Neural cell (in vitro differentiated cells): ENCODE results near the gene ABL2. TPM values are rescaled to one million over a fixed set of nuclear protein-coding genes. Genes with fewer than 3 reads are reported as not detected.

Source experiments
- H2AFZ ChIP-seq: fragments of 200-600, 300-800 bp; sonication (generic), shearing (Covaris generic); 2 replicates; pipeline ENCODE4 v1.6.0; 2014; ENCODE audit warnings: low read depth, mild to moderate bottlenecking, antibody characterized with exemption, low read length, moderate library complexity
- H3F3A ChIP-seq: fragments of 200-600 bp; shearing (Covaris generic); 2 replicates; pipeline ENCODE4 v1.6.1; 2016; ENCODE audit warnings: mild to moderate bottlenecking, moderate library complexity, mixed read lengths, antibody characterized with exemption, low read length; ENCODE audit not compliant: insufficient read depth, poor library complexity, severe bottlenecking
- H3K27ac ChIP-seq: fragments of 200-600, 300-800 bp; sonication (generic), shearing (Covaris generic); 2 replicates; pipeline ENCODE4 v1.5.1; 2014; ENCODE audit warnings: mild to moderate bottlenecking, low read length, moderate library complexity
- H3K27me3 ChIP-seq: fragments of 300-800, 200-600 bp; sonication (generic), shearing (Covaris generic); 2 replicates; pipeline ENCODE4 v1.6.0; 2014; ENCODE audit warnings: mild to moderate bottlenecking, low read depth, low read length, moderate library complexity; ENCODE audit not compliant: insufficient read depth
- H3K36me3 ChIP-seq: fragments of 300-800, 200-600 bp; sonication (generic), shearing (Covaris generic); 2 replicates; pipeline ENCODE4 v1.5.1; 2014; ENCODE audit warnings: mild to moderate bottlenecking, antibody characterized with exemption, low read length, moderate library complexity; ENCODE audit not compliant: insufficient read depth
- H3K4me2 ChIP-seq: fragments of 300-800, 200-600 bp; sonication (generic), shearing (Covaris generic); 2 replicates; pipeline ENCODE4 v1.6.0; 2014; ENCODE audit warnings: mild to moderate bottlenecking, low read length
- H3K4me3 ChIP-seq: fragments of 300-800, 200-600 bp; sonication (generic), shearing (Covaris generic); 2 replicates; pipeline ENCODE4 v1.5.1; 2014; ENCODE audit warnings: mild to moderate bottlenecking, low read length, moderate library complexity
- H3K79me2 ChIP-seq: fragments of 200-600 bp; shearing (Covaris generic); replicated peaks from 2 replicates; pipeline ENCODE4 v1.6.0; 2014; ENCODE audit warnings: mild to moderate bottlenecking, low read length, moderate library complexity; ENCODE audit not compliant: insufficient read depth
- H3K9ac ChIP-seq: fragments of 300-800, 200-600 bp; sonication (generic), shearing (Covaris generic); 2 replicates; pipeline ENCODE4 v1.6.1; 2016; ENCODE audit warnings: mild to moderate bottlenecking, low read length, mixed read lengths
- H3K9me2 ChIP-seq: fragments of 200-600 bp; shearing (Covaris generic); 2 replicates; pipeline ENCODE4 v1.6.1; 2016; ENCODE audit warnings: mild to moderate bottlenecking, low read length, mixed read lengths; ENCODE audit not compliant: insufficient read depth
- H3K9me3 ChIP-seq: fragments of 200-600, 300-800 bp; sonication (generic), shearing (Covaris generic); 2 replicates; pipeline ENCODE4 v1.6.1; 2016; ENCODE audit warnings: mild to moderate bottlenecking, mixed run types, low read length, moderate library complexity, mixed read lengths
- H4K20me1 ChIP-seq: fragments of 200-600 bp; shearing (Covaris generic); 2 replicates; pipeline ENCODE4 v1.6.1; 2016; ENCODE audit warnings: mild to moderate bottlenecking, mixed run types; ENCODE audit not compliant: insufficient read depth
- EP300 ChIP-seq: fragments of 450-650 bp; conservative IDR thresholded peaks from 2 replicates; pipeline ENCODE4 v1.6.1; 2014; ENCODE audit warnings: antibody characterized with exemption, mild to moderate bottlenecking, moderate library complexity; ENCODE audit not compliant: poor library complexity, severe bottlenecking
- EZH2 ChIP-seq: fragments of 200-600, 300-800 bp; shearing (Covaris generic), sonication (generic); IDR thresholded peaks from 2 replicates; pipeline ENCODE4 v1.6.1; 2014; ENCODE audit warnings: antibody characterized with exemption, low read length, borderline replicate concordance, mild to moderate bottlenecking; ENCODE audit not compliant: insufficient read depth, poor library complexity, severe bottlenecking
- MXI1 ChIP-seq: fragments of 450-650 bp; conservative IDR thresholded peaks from 2 replicates; pipeline ENCODE4 v1.6.1; 2014; ENCODE audit warnings: antibody characterized with exemption, mild to moderate bottlenecking; ENCODE audit not compliant: poor library complexity, severe bottlenecking
- POLR2AphosphoS5 ChIP-seq: IDR thresholded peaks from 2 replicates; pipeline ENCODE4 v1.6.1; 2012
- RAD21 ChIP-seq: fragments of 450-650 bp; conservative IDR thresholded peaks from 2 replicates; pipeline ENCODE4 v1.6.1; 2014; ENCODE audit warnings: antibody characterized with exemption, mild to moderate bottlenecking, moderate library complexity
- SMC3 ChIP-seq: fragments of 450-650 bp; conservative IDR thresholded peaks from 2 replicates; pipeline ENCODE4 v1.6.1; 2014; ENCODE audit warnings: antibody characterized with exemption, mild to moderate bottlenecking, moderate library complexity; ENCODE audit not compliant: poor library complexity
- TAF1 ChIP-seq: IDR thresholded peaks from 2 replicates; pipeline ENCODE4 v1.6.1; 2012; ENCODE audit warnings: low read depth
- polyA plus RNA-seq: library from polyadenylated mRNA; depleted of rRNA; stranded (reverse); fragments of >200 nt; gene quantifications from 2 replicates; pipeline ENCODE4 v1.2.3, GENCODE V29; 2014
- TF ChIP-seq, protein P1 (sequence below): IDR thresholded peaks from 2 replicates; pipeline ENCODE4 v1.6.1; 2012; ENCODE audit warnings: borderline replicate concordance
- TF ChIP-seq, protein P2 (sequence below): fragments of 450-650 bp; IDR thresholded peaks from 2 replicates; pipeline ENCODE4 v1.5.1; 2014; ENCODE audit warnings: antibody characterized with exemption, mild to moderate bottlenecking, moderate library complexity; ENCODE audit not compliant: poor library complexity, severe bottlenecking

ABL2 gene
- polyA plus RNA-seq, 1 donor from 2014 or later: 9.8 TPM

DNA sequence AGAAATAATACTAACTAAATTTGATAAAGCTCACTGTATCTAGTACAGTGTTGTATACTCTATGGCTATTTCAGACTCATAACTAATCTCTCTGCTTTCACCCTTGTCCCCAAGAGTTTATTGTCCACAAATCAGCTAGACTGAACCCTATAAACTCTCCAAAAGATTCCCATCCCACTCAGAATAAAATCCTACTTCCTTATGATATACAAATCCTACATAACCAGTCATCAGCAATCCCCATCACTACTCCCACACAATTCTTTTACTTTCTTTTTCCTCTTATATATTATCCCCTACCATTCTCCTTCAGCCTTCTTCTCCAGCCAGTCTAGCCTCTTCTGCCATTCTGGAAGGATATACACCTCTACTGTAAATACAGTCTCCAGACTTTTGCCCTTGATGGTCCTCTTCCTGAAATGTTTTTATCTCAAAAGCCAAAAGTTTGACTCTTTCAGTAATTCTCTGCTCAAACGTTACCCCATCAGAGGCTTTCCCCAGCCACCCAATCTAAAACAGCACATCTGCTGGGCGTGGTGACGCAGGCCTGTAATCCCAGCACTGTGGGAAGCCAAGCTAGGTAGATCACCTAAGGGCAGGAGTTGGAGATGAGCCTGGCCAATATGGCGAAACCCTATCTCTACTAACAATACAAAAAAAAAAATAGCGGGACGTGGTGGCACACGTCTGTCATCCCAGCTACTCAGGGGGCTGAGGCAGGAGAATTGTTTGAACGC, 41.6 kb downstream of the ABL2 start:
- H2AFZ ChIP-seq: no peak overlapping the region
- H3K9ac ChIP-seq: no peak overlapping the region
- no peaks in the 10 kb centered on the region for H3K27me3 ChIP-seq
- H3K4me2 ChIP-seq: no peak overlapping the region
- TF ChIP-seq POLR2AphosphoS5: no peak
- TF ChIP-seq, protein P1, sequence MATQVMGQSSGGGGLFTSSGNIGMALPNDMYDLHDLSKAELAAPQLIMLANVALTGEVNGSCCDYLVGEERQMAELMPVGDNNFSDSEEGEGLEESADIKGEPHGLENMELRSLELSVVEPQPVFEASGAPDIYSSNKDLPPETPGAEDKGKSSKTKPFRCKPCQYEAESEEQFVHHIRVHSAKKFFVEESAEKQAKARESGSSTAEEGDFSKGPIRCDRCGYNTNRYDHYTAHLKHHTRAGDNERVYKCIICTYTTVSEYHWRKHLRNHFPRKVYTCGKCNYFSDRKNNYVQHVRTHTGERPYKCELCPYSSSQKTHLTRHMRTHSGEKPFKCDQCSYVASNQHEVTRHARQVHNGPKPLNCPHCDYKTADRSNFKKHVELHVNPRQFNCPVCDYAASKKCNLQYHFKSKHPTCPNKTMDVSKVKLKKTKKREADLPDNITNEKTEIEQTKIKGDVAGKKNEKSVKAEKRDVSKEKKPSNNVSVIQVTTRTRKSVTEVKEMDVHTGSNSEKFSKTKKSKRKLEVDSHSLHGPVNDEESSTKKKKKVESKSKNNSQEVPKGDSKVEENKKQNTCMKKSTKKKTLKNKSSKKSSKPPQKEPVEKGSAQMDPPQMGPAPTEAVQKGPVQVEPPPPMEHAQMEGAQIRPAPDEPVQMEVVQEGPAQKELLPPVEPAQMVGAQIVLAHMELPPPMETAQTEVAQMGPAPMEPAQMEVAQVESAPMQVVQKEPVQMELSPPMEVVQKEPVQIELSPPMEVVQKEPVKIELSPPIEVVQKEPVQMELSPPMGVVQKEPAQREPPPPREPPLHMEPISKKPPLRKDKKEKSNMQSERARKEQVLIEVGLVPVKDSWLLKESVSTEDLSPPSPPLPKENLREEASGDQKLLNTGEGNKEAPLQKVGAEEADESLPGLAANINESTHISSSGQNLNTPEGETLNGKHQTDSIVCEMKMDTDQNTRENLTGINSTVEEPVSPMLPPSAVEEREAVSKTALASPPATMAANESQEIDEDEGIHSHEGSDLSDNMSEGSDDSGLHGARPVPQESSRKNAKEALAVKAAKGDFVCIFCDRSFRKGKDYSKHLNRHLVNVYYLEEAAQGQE: no peak
- no peak for TF ChIP-seq SMC3
- TF ChIP-seq EP300: no peak
- no peak for TF ChIP-seq TAF1
- TF ChIP-seq RAD21: no peak
- TF ChIP-seq, protein P2, sequence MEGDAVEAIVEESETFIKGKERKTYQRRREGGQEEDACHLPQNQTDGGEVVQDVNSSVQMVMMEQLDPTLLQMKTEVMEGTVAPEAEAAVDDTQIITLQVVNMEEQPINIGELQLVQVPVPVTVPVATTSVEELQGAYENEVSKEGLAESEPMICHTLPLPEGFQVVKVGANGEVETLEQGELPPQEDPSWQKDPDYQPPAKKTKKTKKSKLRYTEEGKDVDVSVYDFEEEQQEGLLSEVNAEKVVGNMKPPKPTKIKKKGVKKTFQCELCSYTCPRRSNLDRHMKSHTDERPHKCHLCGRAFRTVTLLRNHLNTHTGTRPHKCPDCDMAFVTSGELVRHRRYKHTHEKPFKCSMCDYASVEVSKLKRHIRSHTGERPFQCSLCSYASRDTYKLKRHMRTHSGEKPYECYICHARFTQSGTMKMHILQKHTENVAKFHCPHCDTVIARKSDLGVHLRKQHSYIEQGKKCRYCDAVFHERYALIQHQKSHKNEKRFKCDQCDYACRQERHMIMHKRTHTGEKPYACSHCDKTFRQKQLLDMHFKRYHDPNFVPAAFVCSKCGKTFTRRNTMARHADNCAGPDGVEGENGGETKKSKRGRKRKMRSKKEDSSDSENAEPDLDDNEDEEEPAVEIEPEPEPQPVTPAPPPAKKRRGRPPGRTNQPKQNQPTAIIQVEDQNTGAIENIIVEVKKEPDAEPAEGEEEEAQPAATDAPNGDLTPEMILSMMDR: no peak
- TF ChIP-seq MXI1: no peak
- TF ChIP-seq EZH2: no peak
- no peaks in the 10 kb centered on the region for H3K79me2 ChIP-seq
- no peak overlapping the region for H3K4me3 ChIP-seq
- no peaks in the 10 kb centered on the region for H3K36me3 ChIP-seq
- H3K9me3 ChIP-seq: no peaks in the 10 kb centered on the region
- no peaks in the 10 kb centered on the region for H3F3A ChIP-seq
- no peak overlapping the region for H3K27ac ChIP-seq
- no peaks in the 10 kb centered on the region for H3K9me2 ChIP-seq
- H4K20me1 ChIP-seq: no peaks in the 10 kb centered on the region

DNA sequence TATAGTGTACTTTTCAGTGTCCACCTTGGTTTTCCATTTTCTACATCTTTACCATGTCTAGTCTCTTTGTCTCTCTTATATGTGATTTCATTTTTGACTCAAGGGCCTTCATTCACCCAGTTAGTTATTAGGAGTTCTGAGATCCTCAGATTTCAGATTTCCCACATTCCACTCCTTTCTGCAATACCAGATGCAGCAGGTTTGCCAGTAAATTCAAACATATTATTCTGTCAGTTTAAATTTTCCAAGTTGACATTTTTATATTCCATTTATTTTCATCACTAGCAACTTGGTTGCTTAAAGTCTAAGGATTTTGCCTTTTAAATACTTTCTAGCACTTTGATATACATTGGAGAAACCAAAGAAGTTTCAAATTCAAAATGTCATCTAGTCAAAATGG, 42.4 kb downstream of the ABL2 start:
- no peaks in the 10 kb centered on the region for H3K9me2 ChIP-seq
- H3K27me3 ChIP-seq: no peaks in the 10 kb centered on the region
- H3K27ac ChIP-seq: no peak overlapping the region
- H2AFZ ChIP-seq: no peak overlapping the region
- no peaks in the 10 kb centered on the region for H4K20me1 ChIP-seq
- no peak overlapping the region for H3K9ac ChIP-seq
- H3K4me2 ChIP-seq: no peak overlapping the region
- no peaks in the 10 kb centered on the region for H3K36me3 ChIP-seq
- H3K79me2 ChIP-seq: no peaks in the 10 kb centered on the region
- H3F3A ChIP-seq: no peaks in the 10 kb centered on the region
- H3K4me3 ChIP-seq: no peak overlapping the region
- no peak for TF ChIP-seq TAF1
- no peak for TF ChIP-seq MXI1
- TF ChIP-seq EP300: no peak
- no peak for TF ChIP-seq EZH2
- TF ChIP-seq, protein P1: no peak
- TF ChIP-seq, protein P2: no peak
- no peak for TF ChIP-seq RAD21
- no peak for TF ChIP-seq POLR2AphosphoS5
- no peak for TF ChIP-seq SMC3
- no peaks in the 10 kb centered on the region for H3K9me3 ChIP-seq
